HepG2 (cell line): ENCODE measurements around the gene MT4. TPM values are rescaled to one million over a fixed set of nuclear protein-coding genes. Genes with fewer than 3 reads are reported as not detected.

Experiments
- ATAC-seq: fragments of 200-7000 bp; cut with Tn5 transposase; 3 replicates; pipeline ENCODE4 v1.9.1; 2020; ENCODE audit warnings: mild to moderate bottlenecking, moderate library complexity
- BruUV-seq: library from RNA; stranded (reverse); fragments of 400-500 nt; replicated peaks from 2 replicates; lab custom pipeline; 2021; lab: Mats Ljungman, UMichigan
- CTCF ChIA-PET: fragments of 300-600 bp; formaldehyde crosslinking; extraction: SDS; loops from one replicate; lab custom pipeline; 2021; ENCODE audit warnings: low total read pairs, inconsistent platforms, low intra/inter-chr PET ratio; lab: Yijun Ruan, JAX
- POLR2A ChIA-PET: fragments of 350-600 bp; sonication (Branson Sonifier 250); formaldehyde crosslinking; loops from one replicate; lab custom pipeline; 2020; ENCODE audit warnings: antibody characterized with exemption, inconsistent platforms; lab: Yijun Ruan, JAX
- DNase-seq: peaks from one replicate; pipeline ENCODE4 v3.0.0-alpha.2; 2015; ENCODE audit warnings: low spot score
- FAIRE-seq: peaks from 3 replicates; lab custom pipeline; 2011; peaks lifted over from hg19 to GRCh38; lab: Jason Lieb, UNC
- H2AFZ ChIP-seq: one replicate; pipeline ENCODE4 v1.6.1; 2011; ENCODE audit warnings: low read length, inconsistent platforms
- H3K27ac ChIP-seq: fragments of 300-600 bp; 3 replicates; pipeline ENCODE4 v1.8.0; 2011; ENCODE audit warnings: mixed run types, mild to moderate bottlenecking, mixed read lengths, low read length, inconsistent platforms; ENCODE audit not compliant: insufficient read depth; ENCODE audit errors: extremely low read length
- H3K27me3 ChIP-seq, 2 experiments: fragments of 200-600 bp in 1 of 2; 2 replicates in 1 of 2; 3 replicates in 1 of 2; pipeline versions ENCODE4 v1.6.0 to v1.8.0; 2011; ENCODE audit warnings: low read length in 2 of 2, mild to moderate bottlenecking in 2 of 2, moderate library complexity in 2 of 2, inconsistent platforms in 1 of 2; ENCODE audit not compliant: insufficient read depth in 2 of 2, control insufficient read depth in 1 of 2
- H3K36me3 ChIP-seq, 2 experiments: fragments of 200-600 bp in 1 of 2; replicated peaks in 1 of 2; 2 replicates in 1 of 2; 3 replicates in 1 of 2; pipeline versions ENCODE4 v1.5.1 to v1.8.0; 2011; ENCODE audit warnings: low read length in 2 of 2, inconsistent platforms in 1 of 2; ENCODE audit not compliant: insufficient read depth in 2 of 2, control insufficient read depth in 1 of 2
- H3K4me1 ChIP-seq: 2 replicates; pipeline ENCODE4 v1.5.1; 2012; ENCODE audit warnings: low read length, inconsistent platforms; ENCODE audit not compliant: insufficient read depth
- H3K4me2 ChIP-seq: 2 replicates; pipeline ENCODE4 v1.6.0; 2011; ENCODE audit warnings: low read depth, low read length, inconsistent platforms
- H3K4me3 ChIP-seq, 3 experiments: fragments of 200-600 bp in 1 of 3; sonication (generic), shearing (Covaris generic) in 1 of 3; replicated peaks in 1 of 3; 2 replicates each; pipeline ENCODE4 v1.5.1; 2011 to 2016; ENCODE audit warnings: low read length in 3 of 3, inconsistent platforms in 2 of 3, low read depth in 2 of 3, mild to moderate bottlenecking in 2 of 3, control low read depth in 1 of 3, mixed read lengths in 1 of 3; ENCODE audit not compliant: insufficient read depth in 1 of 3
- H3K79me2 ChIP-seq: one replicate; pipeline ENCODE4 v1.6.1; 2011; ENCODE audit warnings: low read length, inconsistent platforms; ENCODE audit not compliant: insufficient read depth
- H3K9ac ChIP-seq: 2 replicates; pipeline ENCODE4 v1.6.0; 2011; ENCODE audit warnings: mild to moderate bottlenecking, low read depth, low read length, inconsistent platforms; ENCODE audit not compliant: insufficient read depth
- H3K9me3 ChIP-seq: 2 replicates; pipeline ENCODE4 v1.5.1; 2012; ENCODE audit warnings: mild to moderate bottlenecking, low read length
- H4K20me1 ChIP-seq: 2 replicates; pipeline ENCODE4 v1.6.0; 2011; ENCODE audit warnings: inconsistent platforms, mild to moderate bottlenecking, low read length, moderate library complexity; ENCODE audit not compliant: insufficient read depth
- AGO2 ChIP-seq: fragments of 200-400 bp; formaldehyde crosslinking; optimal IDR thresholded peaks from 2 replicates; pipeline ENCODE3; 2017; ENCODE audit warnings: mild to moderate bottlenecking, low read depth, low read length, moderate library complexity
- FOXM1 ChIP-seq: sonication (generic); formaldehyde crosslinking; IDR thresholded peaks from 2 replicates; pipeline ENCODE4 v1.5.0; 2020; ENCODE audit warnings: missing genetic modification reagents
- HMGA1 ChIP-seq: sonication (generic); formaldehyde crosslinking; conservative IDR thresholded peaks from 2 replicates; pipeline ENCODE4 v1.4.0; 2020; ENCODE audit warnings: missing genetic modification reagents
- HNF1A ChIP-seq, 2 experiments: sonication (generic) in 1 of 2; formaldehyde crosslinking in 1 of 2; IDR thresholded peaks; 2 replicates each; pipeline versions ENCODE4 v1.4.0 to v1.6.1; 2016 to 2020; ENCODE audit warnings: borderline replicate concordance in 1 of 2, low read depth in 1 of 2, mild to moderate bottlenecking in 1 of 2, missing genetic modification reagents in 1 of 2
- HOXA3 ChIP-seq: sonication (generic); formaldehyde crosslinking; IDR thresholded peaks from 2 replicates; pipeline ENCODE4 v1.5.0; 2020; ENCODE audit warnings: missing genetic modification reagents
- NR1H2 ChIP-seq: sonication (generic); formaldehyde crosslinking; IDR thresholded peaks from 2 replicates; pipeline ENCODE4 v1.8.1; 2022; ENCODE audit warnings: low read depth, missing genetic modification reagents, borderline replicate concordance
- RBAK ChIP-seq: sonication (generic); formaldehyde crosslinking; IDR thresholded peaks from 2 replicates; pipeline ENCODE4 v1.5.1; 2020; ENCODE audit warnings: mild to moderate bottlenecking, missing genetic modification reagents
- RFX3 ChIP-seq: IDR thresholded peaks from 2 replicates; pipeline ENCODE4 v1.6.1; 2016; ENCODE audit warnings: missing biosample characterization, missing genetic modification reagents
- RNF2 ChIP-seq: fragments of 450-650 bp; conservative IDR thresholded peaks from 2 replicates; pipeline ENCODE4 v1.6.1; 2016; ENCODE audit warnings: low read depth
- TBP ChIP-seq: sonication (generic); formaldehyde crosslinking; IDR thresholded peaks from 2 replicates; pipeline ENCODE4 v1.5.0; 2020; ENCODE audit warnings: missing genetic modification reagents
- TFDP2 ChIP-seq: sonication (generic); formaldehyde crosslinking; IDR thresholded peaks from 2 replicates; pipeline ENCODE4 v1.4.0; 2020; ENCODE audit warnings: missing genetic modification reagents
- TRIM24 ChIP-seq: sonication (generic); formaldehyde crosslinking; IDR thresholded peaks from 2 replicates; pipeline ENCODE4 v1.8.0; 2022; ENCODE audit warnings: mild to moderate bottlenecking, missing genetic modification reagents
- YY1 ChIP-seq: IDR thresholded peaks from 2 replicates; pipeline ENCODE4 v1.6.1; 2011; ENCODE audit warnings: low read length, low read depth, moderate library complexity, mild to moderate bottlenecking; ENCODE audit not compliant: insufficient read depth, insufficient replicate concordance
- ZBTB7A ChIP-seq: sonication (generic); formaldehyde crosslinking; IDR thresholded peaks from 2 replicates; pipeline ENCODE4 v1.8.0; 2022; ENCODE audit warnings: mild to moderate bottlenecking, missing genetic modification reagents
- ZNF24 ChIP-seq: fragments of 450-650 bp; IDR thresholded peaks from 2 replicates; pipeline ENCODE4 v1.6.1; 2017; ENCODE audit warnings: antibody characterized with exemption, mild to moderate bottlenecking
- ZNF484 ChIP-seq: sonication (generic); formaldehyde crosslinking; IDR thresholded peaks from 2 replicates; pipeline ENCODE4 v1.5.1; 2020; ENCODE audit warnings: mild to moderate bottlenecking, low read depth, missing genetic modification reagents, borderline replicate concordance
- ZNF615 ChIP-seq: sonication (generic); formaldehyde crosslinking; IDR thresholded peaks from 2 replicates; pipeline ENCODE4 v1.5.0; 2020; ENCODE audit warnings: mild to moderate bottlenecking, missing genetic modification reagents, borderline replicate concordance
- ZNF784 ChIP-seq: sonication (generic); formaldehyde crosslinking; IDR thresholded peaks from 2 replicates; pipeline ENCODE4 v1.5.1; 2020; ENCODE audit warnings: missing genetic modification reagents, mild to moderate bottlenecking, borderline replicate concordance
- ZNF816 ChIP-seq: sonication (generic); formaldehyde crosslinking; IDR thresholded peaks from 2 replicates; pipeline ENCODE4 v1.8.0; 2022; ENCODE audit warnings: missing genetic modification reagents, mild to moderate bottlenecking, borderline replicate concordance
- in situ Hi-C: cut with HindIII; loops from 2 replicates; pipeline ENCODE4 v1.10.0; 2017; ENCODE audit warnings: low pct_unique_long_range_greater_than_20kb; ENCODE audit not compliant: extremely low pct_ligation_motif_present
- intact Hi-C: fragments of 100-400 bp; cut with micrococcal nuclease; formaldehyde crosslinking; loops from one replicate; pipeline ENCODE4 v1.10.0; 2022; ENCODE audit not compliant: unreplicated experiment
- polyA plus RNA-seq, 8 experiments: library from polyadenylated mRNA; depleted of rRNA in 3 of 8; stranded (reverse) in 7 of 8; unstranded in 1 of 8; fragments of >200 nt; fragmentation: Illumina TruSeq in 4 of 8; extraction: Trizol in 4 of 8; gene quantifications; 2 replicates each; pipeline versions ENCODE4 v1.2.1 to v1.2.3, GENCODE V29; 2011 to 2016; ENCODE audit warnings: low read depth in 4 of 8, missing spikeins in 1 of 8, mixed read lengths in 1 of 8; ENCODE audit not compliant: insufficient read depth in 1 of 8
- total RNA-seq, 5 experiments: library from RNA; depleted of rRNA; stranded (reverse); fragments of >200 nt; fragmentation: Illumina TruSeq; extraction: Trizol; gene quantifications; 2 replicates each; pipeline ENCODE4 v1.2.3, GENCODE V29; 2016; ENCODE audit warnings: low read depth in 1 of 5

The MT4 gene
- total and polyA plus RNA-seq, 2 of the 13 experiments (the other 11 are each of a cell fraction or from before 2014, with no cell fraction given) = not detected

- in situ Hi-C loops (no loop called here), intact Hi-C loops (no loop called here)
- no peak for ATAC-seq
- TF ChIP-seq TBP (CRISPR knock-in tag) = no peak
- no peak for TF ChIP-seq ZNF24
- no peak for TF ChIP-seq ZNF615 (CRISPR knock-in tag)
- no peak for TF ChIP-seq TRIM24 (CRISPR knock-in tag)
- no peak for TF ChIP-seq NR1H2 (CRISPR knock-in tag)
- no peak for TF ChIP-seq YY1
- no peak for TF ChIP-seq HOXA3
- TF ChIP-seq RFX3 = no peak
- TF ChIP-seq ZNF816 (CRISPR knock-in tag) = no peak
- no peak for TF ChIP-seq HNF1A (IDR thresholded peaks at IDR 0.05; ENCODE audit: low read depth)
- TF ChIP-seq HNF1A (CRISPR knock-in tag; IDR thresholded peaks at IDR 0.05; ENCODE audit: borderline replicate concordance) = no peak
- TF ChIP-seq TFDP2 (CRISPR knock-in tag) = no peak
- no peak for TF ChIP-seq FOXM1 (CRISPR knock-in tag)
- TF ChIP-seq ZBTB7A (CRISPR knock-in tag) = no peak
- no peak for TF ChIP-seq ZNF484 (CRISPR knock-in tag)
- no peak for TF ChIP-seq RNF2
- TF ChIP-seq AGO2 = no peak
- no peak for TF ChIP-seq RBAK
- no peak for TF ChIP-seq ZNF784 (CRISPR knock-in tag)
- no peak for TF ChIP-seq HMGA1 (CRISPR knock-in tag)
- Histone ChIP-seq H3K27me3 (peaks cover 9 to 22% of the 10 kb centered on the region in 2 experiments; a peak in 3 of 5 replicates), H3K4me3 (no peak overlapping the region), H3K36me3 (no peaks in the 10 kb centered on the region), H3K9ac (no peak overlapping the region), H2AFZ (no peak overlapping the region), H3K4me2 (no peak overlapping the region), H3K79me2 (no peaks in the 10 kb centered on the region), H4K20me1 (no peaks in the 10 kb centered on the region), H3K27ac (no peak overlapping the region), H3K4me1 (peaks cover 35% of the 10 kb centered on the region), H3K9me3 (no peaks in the 10 kb centered on the region)
- ChIA-PET POLR2A (interaction anchor here (1.5 kb wide), 1 partner anchor 12 kb away, joined by 6 read pairs; the partner anchor contains the start of gene MT1E), CTCF (no interaction called here)
- no TSS peak for BruUV-seq
- no peak for FAIRE-seq
- DNase-seq = no peak
These were observed 48.8 kb downstream of the MT4 start for GRCh38 chr16:56613706-56614105.
